HG03571 (cell line): Measurements from ENCODE around the gene KRTAP9-4.
"Not testable (repeated sequence)": the region's sequence is repeated elsewhere in the genome, so short reads cannot be mapped to it uniquely, and the experiment has no call there.

Experiments
- ATAC-seq: cut with Tn5 transposase; IDR thresholded peaks from one replicate; pipeline ENCODE4 v1.9.1; 2021; ENCODE audit not compliant: unreplicated experiment

The KRTAP9-4 gene

GRCh38 chr17:41264599-41264998 is 15.1 kb downstream of the KRTAP9-4 start:
- ATAC-seq, result no peak

- ATAC-seq, result no peak
These were observed 15.6 kb downstream of the KRTAP9-4 start, which contains the start of gene KRTAP9-6 for GRCh38 chr17:41265078-41265477. KRTAP9-6 (plus strand) TSS chr17:41265378; CDS start chr17:41265378, 0 bp downstream.

GRCh38 chr17:41267711-41268110 is 18.2 kb downstream of the KRTAP9-4 start:
- no peak for ATAC-seq

GRCh38 chr17:41271323-41271722 is 21.8 kb downstream of the KRTAP9-4 start:
- not testable (repeated sequence) for ATAC-seq

- no peak for ATAC-seq
These were observed 22.4 kb downstream of the KRTAP9-4 start for GRCh38 chr17:41271858-41272257.

- not testable (repeated sequence) for ATAC-seq
These were observed 26.2 kb downstream of the KRTAP9-4 start, which contains the start of gene KRTAP9-7 for GRCh38 chr17:41275648-41276190. KRTAP9-7 (plus strand) TSS chr17:41275698; CDS start chr17:41275698, 0 bp downstream.

- no peak for ATAC-seq
These were observed 28.9 kb downstream of the KRTAP9-4 start for GRCh38 chr17:41278176-41278955.

GRCh38 chr17:41284043-41284442 is 34.6 kb downstream of the KRTAP9-4 start:
- ATAC-seq, result no peak

- ATAC-seq, result no peak
These were observed 35.1 kb downstream of the KRTAP9-4 start for GRCh38 chr17:41284546-41284945.

GRCh38 chr17:41287050-41287449 is 37.6 kb downstream of the KRTAP9-4 start:
- no peak for ATAC-seq

- no peak for ATAC-seq
These were observed 44.5 kb downstream of the KRTAP9-4 start for GRCh38 chr17:41294016-41294415.

GRCh38 chr17:41296846-41297245 is 47.4 kb downstream of the KRTAP9-4 start:
- ATAC-seq, result no peak

GRCh38 chr17:41298458-41299135 is 49.1 kb downstream of the KRTAP9-4 start:
- ATAC-seq, result no peak
